IPS DF 4.7 (cell line): ENCODE data around the gene SH3RF2.
"Not testable (repeated sequence)": the region's sequence is repeated elsewhere in the genome, so short reads cannot be mapped to it uniquely, and the experiment has no call there.

Experiments
- DNase-seq: peaks from one replicate; pipeline ENCODE4 v3.0.0-alpha.2; 2013; ENCODE audit warnings: low spot score; ENCODE audit errors: extremely low read depth

The SH3RF2 gene

DNA sequence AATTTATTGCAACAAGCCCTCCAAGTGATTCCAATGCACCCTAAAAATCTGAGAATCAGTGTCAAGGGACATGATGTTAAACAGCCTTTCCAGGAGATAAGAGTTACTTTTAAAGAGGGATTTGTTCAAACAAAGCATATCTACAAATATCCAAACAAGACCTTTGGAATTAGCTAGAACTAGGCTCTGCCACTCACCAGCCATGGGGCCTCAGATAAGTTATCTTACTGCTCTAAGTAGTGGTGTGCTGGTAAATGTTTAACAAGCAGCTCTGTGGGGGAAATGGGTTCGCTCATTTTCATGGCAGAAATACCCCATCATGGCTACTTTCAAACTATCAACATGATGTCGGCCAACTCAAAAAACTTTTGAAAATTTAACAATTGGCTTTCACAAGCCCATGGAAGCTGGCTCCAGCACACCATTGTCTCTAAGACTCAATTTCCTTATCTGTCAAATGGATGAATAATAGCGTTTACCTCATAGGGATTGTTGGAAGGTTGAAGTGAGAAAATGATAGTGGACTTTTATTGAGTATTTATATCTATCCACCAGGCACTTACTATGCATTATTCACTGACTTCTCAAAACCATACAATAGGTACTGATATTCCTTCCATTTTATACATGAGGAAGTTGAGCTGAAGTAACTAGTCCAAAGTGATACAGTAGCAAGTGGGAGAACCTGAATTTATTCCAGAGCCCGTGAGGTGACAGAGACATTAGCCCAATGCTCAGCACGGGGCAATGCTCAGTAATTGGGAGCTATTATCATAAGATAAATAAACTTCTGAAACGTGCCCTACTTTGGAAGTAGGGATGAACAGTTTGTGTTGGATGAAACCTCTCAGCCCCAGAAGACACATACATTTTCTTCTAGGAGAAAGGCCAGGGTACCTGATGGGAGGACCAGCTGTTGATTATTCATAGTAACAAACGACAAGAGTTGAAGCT, 43.2 kb downstream of the SH3RF2 start:
- DNase-seq: no peak

DNA sequence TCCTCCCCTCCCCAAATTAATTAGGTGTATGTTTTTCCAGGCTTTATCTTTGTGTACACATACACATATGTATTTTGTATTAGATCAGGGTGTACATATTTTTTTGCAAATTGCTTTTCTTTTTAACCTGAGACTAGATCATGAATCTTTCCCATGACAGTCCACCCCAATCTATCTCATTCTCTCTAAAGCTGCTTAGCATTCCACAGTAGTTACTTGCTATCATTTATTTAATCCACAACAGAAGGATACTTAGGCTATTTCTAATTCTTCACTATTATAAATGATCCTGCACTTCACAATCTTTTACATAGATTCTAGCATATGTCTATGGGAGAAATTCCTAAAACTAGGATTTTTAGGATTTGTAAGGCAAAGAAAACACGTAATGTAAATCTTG, 43.9 kb downstream of the SH3RF2 start:
- no peak for DNase-seq

DNA sequence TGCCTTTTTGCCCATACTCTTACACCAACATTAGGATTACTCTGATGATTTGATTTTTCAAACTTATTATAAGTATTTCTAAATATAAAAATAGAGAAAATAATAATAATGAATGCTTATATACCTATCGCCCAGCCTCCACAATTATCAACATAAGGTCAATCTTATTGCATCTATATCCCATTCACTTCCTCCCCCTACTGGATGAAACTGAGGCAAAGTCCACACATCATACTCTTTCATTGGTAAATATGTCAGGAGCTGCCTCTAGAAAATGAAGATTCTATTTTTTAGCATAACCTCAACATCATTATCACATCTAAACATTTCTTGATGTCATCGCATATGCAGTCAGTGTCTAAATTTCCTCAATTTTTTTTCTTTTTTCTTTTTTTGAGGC, 44.3 kb downstream of the SH3RF2 start:
- no peak for DNase-seq

DNA sequence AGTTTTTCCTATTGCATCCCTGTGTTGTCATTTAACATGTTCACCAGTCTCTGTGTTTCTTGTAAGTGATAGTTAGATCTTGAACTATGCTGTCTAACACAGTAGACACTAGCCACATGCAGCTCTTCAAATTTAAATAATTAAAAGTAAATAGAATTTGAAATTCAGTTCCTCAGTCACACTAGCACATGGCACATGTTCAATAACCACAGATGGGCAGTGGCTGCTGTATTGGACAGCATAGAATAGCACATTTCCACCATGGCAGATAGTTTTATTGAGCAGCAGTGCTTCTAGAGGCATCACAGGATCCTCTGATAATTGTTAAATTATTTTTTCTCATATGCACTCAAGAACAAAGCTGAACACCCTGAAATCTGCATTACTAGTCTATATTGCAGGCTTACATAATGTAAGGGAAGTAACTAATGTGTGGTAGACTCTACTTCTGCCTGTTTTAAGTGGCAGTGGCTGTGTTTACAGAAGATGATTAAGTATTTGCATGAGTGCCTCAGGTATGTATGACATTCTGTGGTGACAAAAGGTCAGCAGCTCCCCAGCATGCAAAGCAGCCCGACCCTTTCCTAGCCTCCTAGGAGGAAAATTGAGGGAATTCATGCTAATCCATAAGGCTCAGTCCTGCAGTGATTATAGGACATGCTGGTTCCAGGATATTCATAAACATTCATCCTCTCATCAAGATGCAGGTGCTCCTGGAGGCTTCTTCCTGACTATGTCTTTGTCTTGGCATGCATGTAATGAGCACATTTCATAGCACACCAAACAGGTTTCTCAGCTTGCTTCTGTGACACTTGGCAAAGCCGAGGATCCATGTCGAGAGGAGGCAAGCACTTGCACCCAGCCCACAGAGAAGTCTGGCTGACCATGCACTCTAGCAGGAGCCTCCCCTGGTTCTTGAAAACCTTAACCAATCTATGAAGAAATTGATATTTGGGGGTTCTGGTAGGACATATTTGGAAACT, 45.5 kb downstream of the SH3RF2 start:
- DNase-seq: no peak

DNA sequence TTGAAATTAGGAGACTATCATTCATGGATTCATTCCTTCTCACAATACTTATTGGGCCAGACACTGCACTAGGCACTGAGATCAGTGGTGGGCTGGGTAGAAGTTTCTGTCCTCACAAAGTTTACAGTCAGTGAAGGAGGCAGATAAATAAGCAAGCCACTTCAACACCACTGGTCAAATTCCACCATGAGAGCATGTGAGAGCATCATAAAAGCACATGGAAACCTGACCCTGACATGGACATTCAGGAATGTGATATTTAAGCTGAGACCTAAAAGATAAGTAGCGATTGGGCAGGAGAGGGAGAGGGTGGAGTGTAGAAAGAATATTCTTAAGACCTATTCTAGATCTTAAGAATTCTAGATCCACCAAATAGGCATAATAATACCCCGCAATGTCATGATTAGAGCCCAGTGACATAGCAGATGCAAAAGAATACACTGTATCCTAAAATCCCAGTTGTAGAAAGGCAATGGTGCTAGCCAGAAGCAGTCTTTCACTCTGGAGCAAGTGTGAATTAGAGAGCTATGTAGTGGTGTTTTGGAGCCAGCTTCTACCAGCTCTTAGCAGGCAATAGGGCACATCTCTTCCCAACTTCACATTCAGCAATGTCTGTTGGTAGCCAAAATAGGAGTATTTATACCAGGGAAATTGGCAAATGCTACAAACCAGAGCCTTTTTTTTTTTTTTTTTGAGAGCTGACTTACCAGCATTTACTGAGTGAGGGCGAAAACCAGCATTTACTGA, 46.4 kb downstream of the SH3RF2 start:
- no peak for DNase-seq

DNA sequence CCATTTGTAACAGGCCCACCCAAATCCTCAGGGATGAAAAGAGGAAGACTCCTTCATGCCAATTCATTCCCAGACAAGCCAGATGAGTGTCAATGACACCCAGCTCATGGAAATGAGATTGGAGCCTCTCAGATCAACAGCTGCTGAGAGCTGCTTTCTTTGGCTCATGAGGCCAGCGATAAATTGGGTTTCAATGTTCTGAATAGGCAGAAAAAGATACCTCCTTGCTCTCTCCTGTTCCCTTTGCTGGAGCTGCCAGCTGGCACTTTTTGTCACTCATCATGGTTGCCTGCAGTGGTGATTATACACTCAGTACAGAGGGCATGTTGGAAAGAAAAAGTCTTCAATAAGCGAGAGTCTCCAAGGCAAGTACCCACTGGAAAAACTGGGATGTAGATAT, 47.1 kb downstream of the SH3RF2 start:
- DNase-seq: no peak

DNA sequence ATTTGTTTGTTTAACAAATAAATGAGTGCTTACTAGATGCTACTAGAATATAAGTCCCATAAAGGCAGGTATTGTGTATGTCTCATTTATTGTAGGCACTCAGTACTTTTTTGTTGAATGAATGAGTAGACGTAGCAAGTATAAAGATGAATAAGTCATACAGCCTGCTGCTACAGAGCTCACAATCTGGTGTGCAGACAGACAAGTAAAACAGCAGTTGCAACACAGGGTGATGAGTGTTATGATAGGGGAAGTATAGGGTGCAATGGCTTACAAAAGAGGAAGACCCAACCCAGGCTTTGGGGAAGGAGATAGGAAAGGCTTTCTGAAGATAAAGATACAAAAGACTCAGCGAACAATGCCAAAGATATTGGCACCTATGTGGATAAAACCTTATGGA, 47.7 kb downstream of the SH3RF2 start:
- DNase-seq: no peak

DNA sequence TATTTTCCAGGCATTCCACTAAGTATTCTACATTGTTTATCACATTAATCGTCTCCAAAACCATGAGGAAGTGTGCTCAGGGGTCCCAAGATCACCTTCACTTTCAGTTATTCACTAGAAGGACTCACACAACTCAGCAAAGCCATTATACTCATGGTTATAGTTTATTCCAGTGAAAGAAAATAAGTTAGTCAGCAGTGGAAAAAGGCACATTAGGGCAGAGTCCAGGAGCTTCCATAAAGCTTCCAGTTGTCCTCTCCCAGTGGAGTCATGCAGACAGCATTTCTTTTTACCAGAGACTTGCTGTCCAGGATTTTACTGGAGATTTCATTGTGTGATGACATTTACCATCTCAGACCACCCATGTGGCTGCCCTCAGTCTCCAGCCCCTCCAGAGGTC, 51.5 kb downstream of the SH3RF2 start:
- no peak for DNase-seq

DNA sequence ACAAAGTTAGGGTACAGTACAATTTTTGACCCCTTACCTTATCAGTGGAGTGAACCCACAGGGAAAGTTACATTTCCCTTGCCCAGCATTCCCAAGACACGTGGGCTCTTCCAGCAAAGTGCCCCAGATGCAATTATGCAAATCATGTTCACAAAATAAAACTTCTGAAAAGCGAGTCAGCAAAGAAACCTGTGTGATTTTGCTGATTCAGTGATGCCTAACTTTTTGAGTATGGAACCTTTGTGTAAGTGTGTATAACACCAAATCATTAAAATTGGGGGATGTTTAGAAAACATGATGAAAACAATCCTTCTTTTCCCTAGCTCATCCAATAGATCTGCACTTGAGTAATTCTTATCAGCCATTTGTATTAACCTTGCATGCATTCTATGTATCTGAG, 52.6 kb downstream of the SH3RF2 start:
- no peak for DNase-seq

DNA sequence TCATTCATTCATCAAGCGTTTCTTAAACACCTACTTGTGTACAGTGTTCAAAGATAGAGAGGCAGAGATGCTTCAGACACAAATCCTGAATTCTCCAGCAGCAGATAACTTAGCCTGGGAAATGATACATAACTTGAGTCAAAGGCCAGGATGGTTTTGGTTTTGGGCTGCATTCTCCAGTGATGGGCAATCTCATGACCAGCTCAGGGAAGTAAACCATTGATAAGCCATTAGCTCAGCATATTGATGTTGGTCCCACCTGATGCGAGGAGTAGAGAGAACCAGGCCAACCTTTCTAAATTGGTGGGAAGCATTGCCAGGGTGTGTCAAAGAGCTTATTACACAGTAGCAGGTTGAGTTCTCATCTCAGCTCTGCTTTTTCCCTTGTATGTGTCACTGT, 53.0 kb downstream of the SH3RF2 start:
- DNase-seq: no peak

DNA sequence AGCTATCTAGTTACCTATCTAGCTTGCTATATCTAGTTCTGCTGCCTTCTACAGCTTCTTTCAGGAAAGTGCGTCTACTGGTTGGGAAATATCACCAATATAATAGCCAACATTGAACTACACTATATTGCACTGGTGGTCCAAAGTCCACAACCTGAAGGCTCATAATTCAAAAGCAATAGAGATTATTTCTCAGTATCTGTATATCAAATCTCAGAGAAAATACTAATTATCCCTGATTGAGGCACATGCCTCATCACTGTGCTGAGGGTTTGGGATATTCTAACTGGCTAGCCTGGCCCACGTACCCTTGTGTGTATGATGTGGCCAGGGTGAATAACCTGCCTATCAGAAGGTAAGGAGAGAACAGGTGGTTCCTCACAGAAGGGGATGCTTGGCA, 53.8 kb downstream of the SH3RF2 start:
- no peak for DNase-seq

DNA sequence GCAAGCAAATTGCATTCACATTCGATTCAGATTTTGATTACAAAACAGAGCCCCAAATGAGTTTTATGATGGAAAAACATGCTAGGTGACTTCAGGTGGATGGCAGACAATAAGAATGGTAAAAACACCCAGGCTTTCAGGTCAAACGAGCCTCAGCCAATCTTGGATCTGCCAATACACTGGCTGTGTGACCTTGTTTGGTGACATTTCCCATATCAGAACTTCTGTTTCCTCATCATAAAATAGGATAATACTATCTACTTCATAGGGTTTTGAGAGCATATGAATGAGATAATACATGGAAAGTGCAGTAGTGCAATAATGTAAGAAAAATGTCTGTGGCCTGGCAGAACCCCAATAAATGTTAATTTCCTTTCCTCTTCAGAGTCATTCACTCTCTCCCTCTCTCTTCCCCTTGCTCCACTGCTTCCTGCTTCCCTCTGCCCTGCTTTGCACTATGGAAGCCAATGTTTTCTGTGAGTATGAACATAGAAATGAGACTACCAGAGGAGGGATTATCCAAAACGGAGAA, 54.7 kb downstream of the SH3RF2 start:
- no peak for DNase-seq

DNA sequence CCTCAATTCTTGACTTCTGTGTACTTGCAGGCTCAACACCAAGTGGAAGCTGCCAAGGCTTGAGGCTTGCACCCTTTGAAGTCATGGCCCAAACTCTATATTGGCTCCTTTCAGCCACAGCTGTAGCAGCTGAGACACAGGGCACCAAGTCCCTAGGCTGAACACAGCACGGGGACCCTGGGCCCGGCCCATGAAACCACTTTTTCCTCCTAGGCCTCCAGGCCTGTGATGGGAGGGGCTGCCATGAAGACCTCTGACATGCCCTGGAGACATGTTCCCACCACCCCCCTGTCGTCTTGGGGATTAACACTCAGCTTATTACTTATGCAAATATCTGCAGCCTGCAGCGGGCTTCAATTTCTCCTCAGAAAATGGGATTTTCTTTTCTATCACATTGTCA, 57.2 kb downstream of the SH3RF2 start:
- not testable (repeated sequence) for DNase-seq

DNA sequence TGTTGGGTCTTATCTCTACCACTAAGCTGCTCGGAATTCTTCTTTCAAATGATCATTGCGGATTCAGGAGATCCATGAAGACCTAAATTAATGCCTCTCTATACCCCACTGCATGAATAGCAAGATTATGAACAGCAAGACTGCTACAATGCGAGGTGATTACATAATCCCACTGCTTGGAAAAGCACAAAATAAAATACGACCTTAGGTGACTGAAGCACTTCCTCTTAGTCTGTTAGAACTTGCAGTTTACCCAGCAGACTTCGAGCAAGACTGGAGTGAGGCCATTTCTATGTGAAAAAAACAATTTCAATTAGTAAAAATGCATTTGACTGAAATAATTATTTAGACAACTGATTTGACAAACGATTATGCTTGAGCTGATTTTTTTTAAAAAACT, 59.8 kb downstream of the SH3RF2 start:
- DNase-seq: no peak

DNA sequence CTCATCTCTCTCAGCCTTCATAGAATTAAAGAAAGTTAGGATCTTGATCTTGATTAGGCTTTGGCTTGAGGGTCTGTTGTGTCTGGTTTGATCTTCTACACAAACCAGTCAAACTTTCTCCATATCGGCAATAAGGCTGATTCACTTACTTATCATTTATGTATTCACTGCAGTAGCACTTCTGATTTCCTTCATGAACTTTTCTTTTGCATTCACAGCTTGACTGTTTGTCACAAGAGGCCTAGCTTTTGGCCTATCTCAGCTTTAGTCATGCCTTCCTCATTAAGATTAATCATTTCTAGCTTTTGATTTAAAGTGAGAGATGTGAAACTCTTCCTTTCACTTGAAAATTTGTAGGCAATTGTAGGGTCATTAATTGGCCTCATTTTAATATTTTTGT, 62.8 kb downstream of the SH3RF2 start:
- DNase-seq: no peak

DNA sequence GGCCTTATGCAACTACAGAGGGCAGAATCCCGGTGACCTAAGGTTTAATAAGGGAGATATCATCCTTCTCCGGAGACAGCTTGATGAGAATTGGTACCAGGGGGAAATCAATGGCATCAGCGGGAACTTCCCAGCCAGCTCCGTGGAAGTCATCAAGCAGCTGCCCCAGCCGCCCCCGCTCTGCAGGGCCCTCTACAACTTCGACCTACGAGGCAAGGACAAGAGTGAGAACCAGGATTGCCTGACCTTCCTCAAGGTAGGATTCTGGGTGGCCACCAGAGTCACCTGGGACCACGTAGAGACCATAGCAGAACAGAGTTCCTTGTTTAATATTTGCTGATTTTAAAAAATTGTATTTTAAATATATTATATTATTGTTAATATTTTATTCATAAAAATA, 63.7 kb downstream of the SH3RF2 start:
- DNase-seq: no peak

DNA sequence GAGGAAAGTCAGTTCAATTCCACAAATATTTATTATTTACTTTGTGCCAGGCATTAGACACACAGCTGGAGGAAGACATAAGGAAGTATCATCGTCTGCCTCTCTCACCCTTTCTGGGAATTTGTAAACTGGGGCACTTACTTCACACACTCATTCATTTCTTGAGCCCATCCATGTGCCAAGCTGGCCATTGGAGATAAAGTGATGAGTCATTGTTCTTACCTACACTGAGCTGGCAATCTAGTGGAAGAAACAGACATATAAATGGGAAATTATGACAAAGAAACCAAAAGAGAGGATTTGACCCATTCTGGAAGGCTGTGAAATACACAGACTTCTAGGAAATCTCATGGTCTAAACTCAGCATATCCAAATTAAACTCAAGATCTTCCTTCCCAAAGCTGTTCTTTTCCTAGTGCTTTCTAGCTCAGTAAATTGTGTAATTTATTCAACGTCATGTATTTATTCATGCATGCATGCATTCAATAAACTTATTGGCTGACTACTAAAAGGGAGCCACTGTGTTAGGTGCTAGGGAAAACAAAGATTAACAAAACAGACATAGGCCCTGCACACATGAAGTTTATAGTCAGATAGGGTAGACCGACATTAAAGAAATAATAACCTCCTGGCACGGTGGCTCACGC, 65.3 kb downstream of the SH3RF2 start:
- no peak for DNase-seq

DNA sequence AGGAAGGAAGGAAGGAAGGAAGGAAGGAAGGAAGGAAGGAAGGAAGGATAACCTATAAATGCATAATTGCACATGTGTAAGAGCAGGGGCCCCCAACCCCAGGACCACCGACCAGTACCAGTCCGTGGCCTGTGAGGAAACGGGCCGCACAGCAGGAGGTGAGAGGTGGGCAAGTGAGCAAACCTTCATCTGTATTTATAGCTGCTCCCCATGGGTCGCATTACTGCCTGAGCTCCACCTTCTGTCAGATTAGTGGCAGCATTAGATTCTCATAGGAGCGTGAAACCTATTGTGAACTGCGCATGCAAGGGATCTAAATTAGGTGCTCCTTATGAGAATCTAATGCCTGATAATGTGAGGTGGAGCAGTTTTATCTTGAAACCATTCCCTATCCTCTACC, 66.1 kb downstream of the SH3RF2 start:
- no peak for DNase-seq

DNA sequence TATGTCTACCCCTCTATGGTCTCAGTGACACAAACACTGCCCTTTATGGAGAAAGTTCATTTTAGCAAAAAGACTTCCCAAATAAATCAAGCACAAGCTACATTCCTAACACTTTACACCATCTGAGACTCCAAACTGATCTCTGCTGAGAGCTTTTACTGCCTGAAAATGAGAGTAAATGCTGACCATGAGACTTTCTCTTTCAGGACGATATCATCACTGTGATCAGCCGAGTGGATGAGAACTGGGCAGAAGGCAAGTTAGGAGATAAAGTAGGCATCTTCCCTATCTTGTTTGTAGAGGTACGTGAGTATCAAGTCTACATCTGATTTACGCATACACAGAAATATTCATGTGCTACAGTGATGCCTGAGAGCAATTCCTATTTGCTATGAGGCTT, 67.5 kb downstream of the SH3RF2 start:
- no peak for DNase-seq

DNA sequence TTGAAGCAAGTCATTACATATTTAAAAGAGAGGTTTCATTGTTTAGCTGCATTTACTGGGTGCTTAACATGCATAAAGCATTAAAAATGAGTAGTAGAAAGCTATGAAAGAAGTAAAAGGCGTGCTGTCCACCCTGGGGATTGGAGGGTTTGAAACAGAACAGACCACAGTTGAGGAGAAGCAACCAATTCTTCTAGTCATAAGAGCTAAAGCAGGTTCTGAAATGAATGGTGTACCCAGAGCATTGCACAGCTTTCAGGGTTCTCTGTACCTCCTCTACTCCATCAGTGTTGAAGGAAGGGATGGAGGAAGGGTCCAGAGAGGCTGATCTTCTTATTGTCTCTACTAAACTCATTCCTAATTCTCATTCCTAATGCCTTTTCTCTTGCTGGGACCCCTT, 68.9 kb downstream of the SH3RF2 start:
- no peak for DNase-seq

DNA sequence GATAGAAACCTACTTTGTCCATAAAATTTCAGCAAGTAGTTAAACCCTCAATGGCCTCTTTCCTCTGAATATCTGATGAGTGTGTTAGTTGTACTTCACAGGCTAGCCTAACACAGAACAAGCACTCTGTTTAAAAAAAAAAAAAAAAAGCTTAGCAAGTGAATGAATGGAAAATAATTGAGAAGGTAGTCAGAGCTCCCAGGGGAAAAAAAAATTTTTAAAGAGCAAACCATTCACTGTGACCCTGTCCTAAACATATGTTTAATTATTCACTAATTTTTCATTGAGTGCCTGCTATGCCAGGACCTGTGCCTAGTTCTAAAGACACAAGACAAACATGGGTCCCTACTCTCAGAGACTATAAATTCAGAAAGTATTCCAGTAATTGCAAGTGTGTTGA, 69.3 kb downstream of the SH3RF2 start:
- no peak for DNase-seq
